Endometrium (tissue), 2 donors: ENCODE results near the gene IGF1.

Source experiments
- FAIRE-seq: peaks from 2 replicates; lab custom pipeline; 2012; peaks lifted over from hg19 to GRCh38; lab: Jason Lieb, UNC
- donor health status: control.
- donor health status: control.

Gene IGF1

GRCh38 chr12:102480406-102480805, at the start of gene IGF1:
TSS of gene IGF1 (minus strand) at chr12:102480563. CDS start at chr12:102480381, 182 bp downstream.
- peak; percentile 89 for FAIRE-seq

DNA sequence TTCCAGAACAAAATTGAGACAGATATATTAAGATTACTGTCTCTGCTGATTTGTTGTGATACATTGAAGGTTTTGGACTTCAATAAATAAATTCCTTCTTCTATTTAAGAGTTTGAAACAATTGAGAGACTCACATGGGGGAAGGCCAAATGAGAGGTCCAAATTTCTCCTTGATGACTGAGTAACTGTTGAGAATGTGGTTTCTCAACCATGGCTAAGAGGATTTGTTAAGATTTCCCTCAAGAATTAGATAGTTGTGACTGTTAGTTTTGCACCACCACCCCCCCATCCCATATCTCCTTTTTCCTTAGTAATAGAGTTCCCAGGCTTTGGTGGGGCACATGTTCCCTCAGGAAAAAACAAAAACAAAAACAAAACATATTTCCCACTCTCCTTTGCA, 47.7 kb upstream of the IGF1 start:
- FAIRE-seq, result no peak

GRCh38 chr12:102527171-102527720, 46.9 kb upstream of the IGF1 start:
- no peak for FAIRE-seq

DNA sequence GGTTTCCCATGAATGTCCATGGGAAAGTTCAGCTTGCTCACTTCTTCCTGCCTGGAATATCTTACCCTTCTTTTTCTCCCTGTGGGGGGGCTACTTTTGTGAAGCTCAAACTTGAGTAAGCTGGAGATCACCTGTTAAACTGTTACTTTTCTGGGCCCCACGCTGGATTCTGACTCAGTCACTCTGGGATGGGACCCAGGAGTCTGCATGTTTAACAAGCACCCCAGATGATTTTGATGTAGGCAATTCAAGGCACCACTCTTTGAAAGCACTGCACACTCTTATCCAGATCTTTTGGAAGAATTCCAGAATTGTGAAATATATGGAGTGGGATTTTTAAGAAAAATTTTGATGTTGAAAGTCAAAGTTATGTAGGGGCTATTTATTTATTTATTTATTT, 46.3 kb upstream of the IGF1 start:
- no peak for FAIRE-seq

DNA sequence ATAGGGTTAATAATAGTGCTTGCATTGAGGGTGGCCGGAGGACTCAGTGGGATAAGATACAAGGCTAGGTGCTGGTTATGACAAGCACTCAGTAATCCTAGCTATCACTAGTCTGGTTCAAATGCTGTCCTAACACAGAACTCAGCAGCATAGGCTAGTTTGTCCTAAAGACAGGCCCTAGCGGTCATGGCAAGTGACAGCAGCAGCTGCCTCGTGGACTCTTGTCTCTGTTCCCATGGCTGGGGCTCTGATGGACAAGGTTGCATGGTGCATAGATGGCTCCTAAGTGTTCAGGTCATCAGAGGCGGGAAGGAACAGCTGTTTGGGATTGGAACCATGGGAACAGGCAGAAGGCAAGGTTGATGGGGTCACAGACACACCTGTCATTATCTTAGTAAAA, 42.4 kb upstream of the IGF1 start:
- no peak for FAIRE-seq

DNA sequence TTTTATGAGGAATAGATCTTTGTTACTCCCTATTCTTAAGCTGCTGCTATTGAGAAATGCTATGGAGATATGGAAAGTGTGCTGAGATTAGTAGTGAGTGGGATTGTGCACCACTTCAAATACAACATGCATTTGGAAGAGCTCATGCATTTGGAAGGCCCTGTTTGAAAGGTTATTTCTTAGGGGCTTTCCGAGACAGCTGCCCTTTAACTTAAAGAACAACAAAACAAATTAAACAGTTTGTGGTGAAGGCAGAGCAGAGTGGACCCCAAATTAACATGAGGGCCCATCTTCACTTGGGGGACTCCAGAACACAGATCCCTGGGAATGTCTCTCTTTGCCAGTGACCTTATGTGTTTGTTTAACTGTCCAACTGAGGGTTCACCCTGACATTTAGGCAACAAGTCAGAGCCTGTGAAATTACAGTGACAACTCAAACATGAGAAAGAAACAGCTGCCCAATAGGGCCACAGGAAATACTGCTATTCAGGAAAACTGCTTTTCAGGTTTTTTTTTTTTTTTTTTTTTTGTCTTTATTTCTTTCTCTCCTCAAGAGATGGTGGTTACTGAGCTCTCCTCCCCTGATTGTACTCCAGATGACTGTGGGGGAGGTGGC, 41.4 kb upstream of the IGF1 start:
- peak; percentile 51 for FAIRE-seq

GRCh38 chr12:102518871-102519270, 38.5 kb upstream of the IGF1 start:
- no peak for FAIRE-seq

GRCh38 chr12:102514696-102515095, 34.3 kb upstream of the IGF1 start:
- no peak for FAIRE-seq

GRCh38 chr12:102513739-102514138, 33.4 kb upstream of the IGF1 start:
- no peak for FAIRE-seq

DNA sequence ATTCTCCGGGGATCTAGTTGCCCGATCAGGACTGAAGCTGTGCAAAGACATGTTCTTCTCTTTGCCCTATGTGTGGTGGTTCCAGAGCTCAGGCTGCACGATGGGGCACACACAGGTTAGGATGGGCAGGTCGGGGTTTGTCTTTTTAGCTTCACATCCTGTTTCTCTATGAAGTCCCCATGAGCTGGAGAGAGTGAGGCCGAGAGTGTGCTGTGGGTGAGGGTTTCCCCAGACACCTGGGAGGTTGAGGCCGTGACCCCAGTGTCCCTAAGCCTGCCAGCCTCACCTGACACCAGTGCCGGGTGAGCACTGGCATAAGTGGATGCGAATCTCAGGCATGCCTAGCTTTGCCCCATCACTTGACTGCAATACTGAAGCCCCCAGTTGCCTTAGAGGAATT, 32.9 kb upstream of the IGF1 start:
- no peak for FAIRE-seq

GRCh38 chr12:102512523-102512922, 32.2 kb upstream of the IGF1 start:
- FAIRE-seq, result no peak

GRCh38 chr12:102511575-102511974, 31.2 kb upstream of the IGF1 start:
- no peak for FAIRE-seq

- FAIRE-seq, result no peak
These were observed 30.1 kb upstream of the IGF1 start for GRCh38 chr12:102510463-102510862.

DNA sequence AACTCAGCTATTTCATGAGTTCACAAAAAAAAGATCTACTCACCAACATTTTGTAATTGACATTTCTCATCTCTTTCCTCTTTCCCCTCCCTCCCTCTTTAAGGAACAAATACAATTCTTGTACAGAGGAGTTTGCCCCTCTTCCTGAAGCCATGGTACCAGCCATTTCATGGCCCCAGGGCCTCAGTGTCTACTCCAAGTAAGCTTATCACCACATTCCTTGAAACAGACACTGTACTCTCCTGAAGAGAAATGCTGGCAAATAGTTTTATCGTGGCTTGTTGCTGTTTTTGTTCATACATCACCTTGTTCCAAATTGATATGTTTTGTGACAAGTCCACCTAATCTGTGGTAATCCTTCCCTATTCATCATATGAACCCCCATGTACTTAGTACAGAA, 29.7 kb upstream of the IGF1 start:
- FAIRE-seq, result no peak

GRCh38 chr12:102509123-102509626, 28.8 kb upstream of the IGF1 start:
- FAIRE-seq, result no peak

GRCh38 chr12:102508052-102508451, 27.7 kb upstream of the IGF1 start:
- no peak for FAIRE-seq

DNA sequence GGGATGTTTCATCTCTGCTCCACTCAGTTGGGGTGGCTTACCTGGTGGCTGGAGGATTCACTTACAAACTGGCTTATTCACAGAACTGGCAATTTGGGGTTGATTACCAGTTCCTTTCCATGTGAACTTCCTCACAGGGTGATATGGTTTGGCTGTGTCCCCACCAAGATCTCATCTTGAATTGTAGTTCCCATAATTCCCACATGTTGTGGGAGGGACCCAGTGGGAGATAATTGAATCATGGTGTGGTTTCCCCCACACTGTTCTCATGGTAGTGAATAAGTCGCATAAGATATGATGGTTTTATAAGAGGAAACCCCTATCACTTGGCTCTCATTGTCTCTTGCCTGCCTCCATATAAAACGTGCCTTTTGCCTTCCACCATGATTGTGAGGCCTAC, 26.9 kb upstream of the IGF1 start:
- FAIRE-seq, result no peak

- no peak for FAIRE-seq
These were observed 24.5 kb upstream of the IGF1 start for GRCh38 chr12:102504871-102505270.

DNA sequence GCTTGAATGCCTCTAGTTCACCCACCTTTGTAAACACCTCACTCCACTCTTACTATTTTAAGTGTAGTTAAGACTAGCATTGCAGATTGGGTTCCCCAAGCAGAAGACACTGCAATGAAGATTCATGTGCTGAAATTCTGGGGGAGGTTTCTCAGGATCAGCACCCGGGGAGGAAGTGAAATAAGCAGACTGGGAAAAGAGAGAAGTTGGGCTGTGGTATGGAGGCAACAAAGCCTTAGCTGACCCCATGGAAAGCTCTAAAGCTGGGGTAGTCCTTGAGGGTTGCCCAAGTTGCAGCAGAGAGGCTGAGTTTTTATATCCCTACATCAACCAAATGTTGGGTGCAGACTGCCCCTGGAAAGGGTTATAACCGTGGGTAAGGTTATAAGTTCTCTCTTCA, 23.9 kb upstream of the IGF1 start:
- FAIRE-seq, result no peak

- no peak for FAIRE-seq
These were observed 23.5 kb upstream of the IGF1 start for GRCh38 chr12:102503831-102504230.

DNA sequence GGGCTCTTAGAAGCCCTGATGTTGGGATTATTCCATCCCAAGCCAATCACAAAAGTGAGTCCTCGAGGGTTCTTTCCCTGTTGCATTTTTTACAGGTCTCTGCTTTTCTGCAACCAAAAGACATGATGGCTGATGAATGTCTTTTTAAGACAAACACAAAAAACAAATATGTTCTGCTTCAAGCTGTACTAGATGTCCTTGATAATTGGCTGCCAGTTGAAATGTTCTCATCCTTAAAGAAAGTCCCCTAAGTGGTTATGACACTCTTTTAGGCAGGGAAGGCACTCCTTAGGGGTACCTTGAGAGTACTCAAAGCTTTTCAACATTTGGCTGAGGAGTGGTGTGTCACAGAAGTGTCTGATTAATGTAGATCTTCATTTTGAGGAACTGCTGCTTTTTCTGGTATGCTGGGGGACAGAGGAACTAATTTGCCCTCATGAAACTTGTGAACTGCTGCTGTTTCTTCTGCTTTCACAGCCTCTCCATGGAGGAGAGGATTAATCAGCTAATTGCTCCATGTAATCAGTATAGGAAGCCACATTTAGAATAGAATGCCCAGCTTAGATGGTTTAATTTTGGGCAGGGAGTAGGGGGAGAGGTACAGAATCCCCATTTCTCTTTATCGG, 22.8 kb upstream of the IGF1 start:
- FAIRE-seq, result no peak

- no peak for FAIRE-seq
These were observed 21.4 kb upstream of the IGF1 start for GRCh38 chr12:102501773-102502172.

- FAIRE-seq, result no peak
These were observed 18.1 kb upstream of the IGF1 start for GRCh38 chr12:102498471-102498870.

GRCh38 chr12:102497743-102498142, 17.4 kb upstream of the IGF1 start:
- FAIRE-seq, result no peak
